ENCODE data around the gene RASA4B.

GRCh38 chr7:102468478-102469350 lies 48.9 kb downstream of the RASA4B start:
- TF ChIP-seq CTCF (IDR thresholded peaks at IDR 0.05; ENCODE audit: poor library complexity): no peak
- no peak for TF ChIP-seq EZH2 (IDR thresholded peaks at IDR 0.05; ENCODE audit: borderline replicate concordance)
- TF ChIP-seq EZH2phosphoT487 (IDR thresholded peaks at IDR 0.05; ENCODE audit: low read depth, severe bottlenecking, unreplicated experiment): no peak
